Chondrocyte (in vitro differentiated cells): ENCODE measurements around the gene NATD1. TPM values are rescaled to one million over a fixed set of nuclear protein-coding genes. Genes with fewer than 3 reads are reported as not detected.

ENCODE experiments used
- DNase-seq: peaks from one replicate; pipeline ENCODE4 v3.0.0; 2021; ENCODE audit warnings: mixed read lengths, low spot score
- H3K27ac Mint-ChIP-seq: one replicate; pipeline ENCODE4 v1.8.0; 2021; ENCODE audit warnings: mild to moderate bottlenecking, moderate library complexity, mixed read lengths; ENCODE audit not compliant: unreplicated experiment
- H3K27me3 Mint-ChIP-seq: 2 replicates; pipeline ENCODE4 v1.8.0; 2021; ENCODE audit warnings: low read depth, mixed read lengths
- H3K36me3 Mint-ChIP-seq: 2 replicates; pipeline ENCODE4 v1.8.0; 2021; ENCODE audit warnings: low read depth, mixed read lengths
- H3K4me1 Mint-ChIP-seq: 2 replicates; pipeline ENCODE4 v1.8.0; 2021; ENCODE audit warnings: low read depth, mild to moderate bottlenecking, mixed read lengths
- H3K4me3 Mint-ChIP-seq: one replicate; pipeline ENCODE4 v1.8.0; 2021; ENCODE audit warnings: mild to moderate bottlenecking, moderate library complexity, mixed read lengths; ENCODE audit not compliant: unreplicated experiment
- H3K9me3 Mint-ChIP-seq: 2 replicates; pipeline ENCODE4 v1.8.0; 2021; ENCODE audit warnings: low read depth, mixed read lengths
- total RNA-seq: library from RNA; stranded (reverse); gene quantifications from 3 replicates; pipeline ENCODE4 v1.2.1, GENCODE V29; 2021
- TF ChIP-seq, protein P1 (sequence below): fragments of 200-600 bp; sonication (generic); IDR thresholded peaks from 2 replicates; pipeline ENCODE4 v1.5.0; 2021; ENCODE audit warnings: antibody characterized with exemption, mild to moderate bottlenecking, moderate library complexity

NATD1 gene
- total RNA-seq, 1 donor from 2014 or later = 17.2 TPM

DNA sequence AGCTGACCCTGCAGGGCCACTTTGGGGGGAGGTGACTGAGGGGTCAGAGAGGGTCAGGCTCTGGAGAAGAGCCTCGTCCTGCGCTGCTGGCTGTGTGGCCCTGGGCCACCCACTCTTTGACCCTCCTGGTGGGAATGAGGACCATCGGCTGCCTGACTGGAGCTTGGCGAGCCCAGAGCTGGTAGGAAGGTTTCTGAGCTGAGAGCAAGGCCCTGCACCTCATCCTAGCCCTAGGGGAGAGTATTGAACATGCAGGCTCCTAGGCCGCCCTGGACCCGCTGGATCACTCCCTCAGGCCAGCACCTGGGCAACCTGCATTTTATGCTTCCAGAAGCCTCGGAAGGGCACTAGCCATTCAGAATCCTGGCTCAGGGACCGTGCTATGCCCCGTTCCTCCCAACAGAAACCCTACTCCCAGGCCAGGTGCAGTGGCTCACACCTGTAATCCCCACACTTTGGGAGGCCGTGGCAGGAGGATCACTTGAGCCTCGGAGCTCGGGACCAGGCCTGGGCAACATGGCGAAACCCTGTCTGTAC is 45.8 kb upstream of the NATD1 start:
- no peak for DNase-seq
- Mint-ChIP-seq H3K4me1 (no peaks in the 10 kb centered on the region), H3K27ac (no peak overlapping the region), H3K36me3 (peaks cover 15% of the 10 kb centered on the region), H3K27me3 (no peaks in the 10 kb centered on the region), H3K4me3 (no peak overlapping the region), H3K9me3 (peaks cover 9% of the 10 kb centered on the region)
- TF ChIP-seq, protein P1, sequence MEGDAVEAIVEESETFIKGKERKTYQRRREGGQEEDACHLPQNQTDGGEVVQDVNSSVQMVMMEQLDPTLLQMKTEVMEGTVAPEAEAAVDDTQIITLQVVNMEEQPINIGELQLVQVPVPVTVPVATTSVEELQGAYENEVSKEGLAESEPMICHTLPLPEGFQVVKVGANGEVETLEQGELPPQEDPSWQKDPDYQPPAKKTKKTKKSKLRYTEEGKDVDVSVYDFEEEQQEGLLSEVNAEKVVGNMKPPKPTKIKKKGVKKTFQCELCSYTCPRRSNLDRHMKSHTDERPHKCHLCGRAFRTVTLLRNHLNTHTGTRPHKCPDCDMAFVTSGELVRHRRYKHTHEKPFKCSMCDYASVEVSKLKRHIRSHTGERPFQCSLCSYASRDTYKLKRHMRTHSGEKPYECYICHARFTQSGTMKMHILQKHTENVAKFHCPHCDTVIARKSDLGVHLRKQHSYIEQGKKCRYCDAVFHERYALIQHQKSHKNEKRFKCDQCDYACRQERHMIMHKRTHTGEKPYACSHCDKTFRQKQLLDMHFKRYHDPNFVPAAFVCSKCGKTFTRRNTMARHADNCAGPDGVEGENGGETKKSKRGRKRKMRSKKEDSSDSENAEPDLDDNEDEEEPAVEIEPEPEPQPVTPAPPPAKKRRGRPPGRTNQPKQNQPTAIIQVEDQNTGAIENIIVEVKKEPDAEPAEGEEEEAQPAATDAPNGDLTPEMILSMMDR = no peak

DNA sequence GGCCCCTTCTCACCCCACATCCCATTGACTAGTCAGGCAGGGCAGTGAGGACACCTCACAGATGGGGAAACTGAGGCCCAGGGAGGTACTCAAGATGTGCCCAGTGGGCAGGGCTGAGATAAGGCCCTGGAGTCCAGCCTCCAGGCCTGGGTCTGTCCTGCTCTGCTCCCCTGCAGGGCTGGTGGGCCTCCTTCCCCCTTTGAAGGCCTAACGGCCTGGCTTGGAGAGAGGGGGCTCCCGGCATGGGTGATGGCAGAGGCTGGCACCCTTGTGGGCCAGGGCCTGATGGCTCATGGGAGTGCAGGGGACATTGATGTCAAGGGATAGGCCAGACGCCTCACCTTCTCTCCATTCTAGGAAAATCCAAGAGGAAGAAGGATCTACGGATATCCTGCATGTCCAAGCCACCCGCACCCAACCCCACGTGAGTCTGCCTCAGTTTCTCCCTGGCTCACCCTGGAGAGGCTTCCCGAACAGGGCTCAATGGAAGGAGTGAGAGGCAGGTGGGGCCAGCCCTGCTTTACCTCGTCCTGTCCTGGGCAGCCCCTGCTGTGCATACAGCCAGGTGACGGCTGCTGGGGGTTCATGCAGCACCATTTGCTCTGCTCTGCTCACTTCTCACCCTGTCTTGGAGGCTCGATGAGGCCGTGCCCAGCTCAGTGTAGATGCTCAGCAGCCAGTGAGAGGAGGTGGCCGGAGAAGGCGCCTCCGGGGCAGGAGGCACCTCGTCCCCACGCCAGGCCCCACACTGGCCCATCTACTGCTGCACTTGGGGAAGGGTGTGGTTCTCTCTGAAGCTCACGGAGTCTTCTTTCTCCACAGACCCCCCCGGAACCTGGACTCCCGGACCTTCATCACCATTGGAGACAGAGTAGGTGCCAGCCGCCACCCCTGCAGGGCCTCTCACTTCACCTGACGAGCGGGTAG is 45.1 kb upstream of the NATD1 start:
- Mint-ChIP-seq H3K4me1 (no peaks in the 10 kb centered on the region), H3K9me3 (peaks cover 5% of the 10 kb centered on the region), H3K4me3 (no peak overlapping the region), H3K27me3 (no peaks in the 10 kb centered on the region), H3K36me3 (peaks cover 14% of the 10 kb centered on the region), H3K27ac (no peak overlapping the region)
- TF ChIP-seq, protein P1 = no peak
- DNase-seq = no peak

DNA sequence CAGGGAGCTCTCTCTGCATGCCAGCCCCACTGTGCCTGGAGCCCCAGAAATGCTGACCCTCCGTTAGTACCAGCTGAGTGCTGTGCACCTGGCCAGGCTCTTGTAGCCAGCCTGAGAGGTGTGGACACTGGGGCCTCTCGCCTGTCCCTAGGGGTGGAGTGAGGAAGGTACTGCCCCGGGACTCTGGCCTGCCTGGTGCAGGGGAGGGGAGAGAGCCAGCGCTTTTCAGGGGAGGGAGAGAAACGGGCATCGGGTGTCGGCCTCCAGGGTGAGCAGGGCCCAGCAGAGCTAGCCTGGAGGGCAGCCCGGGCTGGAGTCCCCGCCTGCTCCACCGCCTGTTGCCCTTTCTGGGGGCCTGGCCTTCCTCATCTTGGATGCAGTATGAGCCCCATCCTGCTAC is 44.4 kb upstream of the NATD1 start:
- no peak for DNase-seq
- no peak overlapping the region for H3K27ac Mint-ChIP-seq
- H3K27me3 Mint-ChIP-seq = no peaks in the 10 kb centered on the region
- H3K36me3 Mint-ChIP-seq = peaks cover 12% of the 10 kb centered on the region
- H3K4me1 Mint-ChIP-seq = no peaks in the 10 kb centered on the region
- peaks cover 7% of the 10 kb centered on the region for H3K9me3 Mint-ChIP-seq
- H3K4me3 Mint-ChIP-seq = no peak overlapping the region
- TF ChIP-seq, protein P1 = no peak

DNA sequence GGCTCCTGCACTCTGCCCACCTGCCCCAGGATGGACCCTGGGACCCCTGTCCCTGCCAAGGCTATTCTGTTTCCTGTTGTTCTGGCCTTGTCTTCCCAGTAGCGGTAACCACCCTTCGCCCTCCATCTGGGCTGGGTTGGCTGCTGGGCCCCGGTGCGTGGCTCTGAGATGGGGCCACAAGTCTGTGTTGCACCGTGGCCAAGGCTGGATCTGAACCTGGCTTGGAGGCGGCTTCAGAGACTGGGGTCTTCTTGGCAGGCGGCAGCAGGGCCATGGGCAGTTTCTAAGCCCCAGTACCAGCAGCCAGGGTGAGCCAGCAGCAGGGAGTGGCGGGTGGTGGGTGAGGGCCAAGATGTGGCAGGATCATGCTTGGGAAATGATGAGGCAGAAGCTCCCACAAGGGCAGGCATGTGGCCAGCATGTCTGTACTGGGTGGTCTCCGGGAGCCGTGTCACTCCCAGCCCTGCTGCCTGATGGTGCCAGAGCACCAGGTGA is 43.9 kb upstream of the NATD1 start:
- H3K4me3 Mint-ChIP-seq = no peak overlapping the region
- TF ChIP-seq, protein P1 = no peak
- H3K27ac Mint-ChIP-seq = no peak overlapping the region
- DNase-seq = no peak
- H3K36me3 Mint-ChIP-seq = peaks cover 10% of the 10 kb centered on the region
- H3K4me1 Mint-ChIP-seq = no peaks in the 10 kb centered on the region
- H3K27me3 Mint-ChIP-seq = no peaks in the 10 kb centered on the region
- H3K9me3 Mint-ChIP-seq = peaks cover 7% of the 10 kb centered on the region

DNA sequence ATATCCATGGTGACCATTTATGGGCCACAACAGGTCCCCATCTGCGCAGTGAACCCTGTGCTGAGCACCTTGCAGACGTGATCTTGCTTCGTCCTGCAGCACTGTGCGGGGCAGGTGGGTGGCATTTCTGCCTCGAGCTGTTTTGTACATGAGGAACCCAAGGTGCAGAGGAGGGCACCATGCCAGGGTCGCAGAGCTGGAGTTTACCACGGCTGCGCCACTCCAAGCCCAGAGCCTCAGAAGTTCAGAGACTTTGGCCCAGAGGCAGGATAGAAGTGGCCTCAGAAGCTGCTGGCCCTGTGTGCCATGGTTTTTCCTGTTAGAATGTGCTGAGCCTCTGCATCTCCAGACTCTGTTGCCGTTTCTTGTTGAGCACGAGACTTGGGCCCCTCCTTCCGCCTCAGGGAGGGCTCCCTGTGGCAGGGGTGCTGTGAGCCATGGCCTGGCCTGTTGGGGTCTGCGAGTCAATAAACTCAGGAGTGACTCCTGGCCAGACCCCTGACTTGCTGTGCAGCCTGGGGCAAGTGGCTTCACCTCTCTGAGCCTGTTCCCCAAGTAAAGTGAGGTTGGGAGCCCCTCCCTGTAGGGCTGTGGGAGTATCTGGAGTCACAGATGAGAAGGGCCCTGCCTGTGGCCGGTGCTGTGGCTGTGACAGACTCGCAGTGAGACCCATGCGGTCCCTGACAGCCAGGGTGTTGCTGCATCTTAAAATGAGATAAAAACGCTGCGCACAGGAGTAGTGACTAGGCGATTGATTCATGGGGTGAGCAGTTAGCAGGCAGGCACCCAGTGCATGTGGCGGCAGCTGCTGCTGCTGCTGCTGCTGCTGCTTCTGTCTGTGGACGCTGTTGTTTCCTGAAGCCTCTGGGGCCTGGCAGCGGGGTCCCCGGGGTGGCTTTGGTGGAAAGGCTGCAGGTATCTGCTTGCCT is 43.2 kb upstream of the NATD1 start:
- H3K36me3 Mint-ChIP-seq = peaks cover 10% of the 10 kb centered on the region

More for the DNA sequence above, 43.2 kb upstream of the NATD1 start:
- Mint-ChIP-seq H3K4me1 (no peaks in the 10 kb centered on the region), H3K4me3 (no peak overlapping the region), H3K27me3 (no peaks in the 10 kb centered on the region), H3K27ac (no peak overlapping the region), H3K9me3 (peaks cover 7% of the 10 kb centered on the region)
- no peak for DNase-seq
- TF ChIP-seq, protein P1 = no peak
